IPS-20b (cell line): ENCODE measurements around the gene WAPL.

Experiments used
- H3K27ac ChIP-seq: one replicate; pipeline ENCODE4 v1.5.1; 2013; ENCODE audit warnings: low read length
- H3K27me3 ChIP-seq: 2 replicates; pipeline ENCODE4 v1.6.1; 2013; ENCODE audit warnings: mild to moderate bottlenecking, low read length, inconsistent platforms; ENCODE audit not compliant: insufficient read depth
- H3K36me3 ChIP-seq: 2 replicates; pipeline ENCODE4 v1.6.1; 2013; ENCODE audit warnings: low read depth, mild to moderate bottlenecking, inconsistent platforms, low read length, moderate library complexity; ENCODE audit not compliant: insufficient read depth
- H3K4me1 ChIP-seq: 2 replicates; pipeline ENCODE4 v1.6.1; 2013; ENCODE audit warnings: mild to moderate bottlenecking, control low read depth, inconsistent platforms, low read length, moderate library complexity; ENCODE audit not compliant: insufficient read depth
- H3K4me3 ChIP-seq: 2 replicates; pipeline ENCODE4 v1.5.1; 2013; ENCODE audit warnings: mild to moderate bottlenecking, low read length, inconsistent platforms
- H3K9ac ChIP-seq: 2 replicates; pipeline ENCODE4 v1.6.1; 2013; ENCODE audit warnings: low read depth, mild to moderate bottlenecking, inconsistent platforms, low read length, moderate library complexity
- H3K9me3 ChIP-seq: 2 replicates; pipeline ENCODE4 v1.6.1; 2013; ENCODE audit warnings: mild to moderate bottlenecking, low read depth, low read length, inconsistent platforms; ENCODE audit not compliant: insufficient read depth

The WAPL gene

DNA sequence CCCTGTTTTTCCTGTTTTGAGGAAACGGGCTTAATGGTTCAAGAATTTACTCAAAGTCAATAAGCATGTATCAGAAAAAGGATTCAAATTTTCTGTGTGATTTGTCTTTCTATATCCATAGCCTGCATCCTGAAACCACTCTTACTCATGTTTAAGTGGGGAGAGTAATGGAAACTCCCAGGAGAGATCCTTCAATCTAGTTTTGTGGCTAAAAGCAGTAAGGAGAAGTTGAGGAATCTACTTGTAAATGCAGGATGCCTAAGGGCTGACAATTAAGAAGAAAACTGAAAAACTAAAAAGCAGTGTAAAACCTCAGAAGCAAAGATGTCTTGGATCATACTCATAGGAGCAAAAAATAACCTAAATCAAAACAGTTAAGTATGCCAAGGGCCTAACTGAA is 86.9 kb downstream of the WAPL start:
- Histone ChIP-seq H3K9me3 (no peaks in the 10 kb centered on the region), H3K9ac (no peak overlapping the region; the same call in 1 of the 2 replicates), H3K4me1 (peaks cover 20% of the 10 kb centered on the region; the same call in 1 of the 2 replicates), H3K27ac (no peak overlapping the region), H3K4me3 (no peak overlapping the region), H3K27me3 (no peaks in the 10 kb centered on the region), H3K36me3 (peaks cover 51% of the 10 kb centered on the region)

DNA sequence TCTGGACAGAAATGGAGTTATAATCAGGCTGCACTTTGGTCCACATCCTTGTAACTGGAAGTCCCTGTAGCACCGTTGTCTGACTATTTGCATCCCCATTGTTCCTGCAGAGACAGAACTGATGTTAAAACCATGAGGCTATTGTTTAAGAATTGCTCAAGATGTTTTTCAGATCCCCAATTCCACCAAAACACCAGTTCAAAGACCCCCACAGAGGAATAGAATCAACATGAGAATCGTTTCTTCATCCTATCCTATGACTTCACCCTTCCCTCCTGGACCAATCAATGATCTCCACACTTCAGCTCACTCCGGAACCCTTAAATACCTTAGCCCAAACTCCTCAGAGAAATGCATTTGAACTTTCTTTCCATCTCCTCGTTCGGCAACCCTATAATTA is 97.9 kb downstream of the WAPL start:
- Histone ChIP-seq H3K27ac (peak overlapping the region; percentile 51), H3K4me1 (peaks cover 8% of the 10 kb centered on the region; the same call in 1 of the 2 replicates), H3K27me3 (no peaks in the 10 kb centered on the region), H3K9ac (no peak overlapping the region; the same call in 1 of the 2 replicates), H3K9me3 (no peaks in the 10 kb centered on the region; the same call in 1 of the 2 replicates), H3K4me3 (peak overlapping the region; percentile 43; the same call in 1 of the 2 replicates), H3K36me3 (no peaks in the 10 kb centered on the region)

DNA sequence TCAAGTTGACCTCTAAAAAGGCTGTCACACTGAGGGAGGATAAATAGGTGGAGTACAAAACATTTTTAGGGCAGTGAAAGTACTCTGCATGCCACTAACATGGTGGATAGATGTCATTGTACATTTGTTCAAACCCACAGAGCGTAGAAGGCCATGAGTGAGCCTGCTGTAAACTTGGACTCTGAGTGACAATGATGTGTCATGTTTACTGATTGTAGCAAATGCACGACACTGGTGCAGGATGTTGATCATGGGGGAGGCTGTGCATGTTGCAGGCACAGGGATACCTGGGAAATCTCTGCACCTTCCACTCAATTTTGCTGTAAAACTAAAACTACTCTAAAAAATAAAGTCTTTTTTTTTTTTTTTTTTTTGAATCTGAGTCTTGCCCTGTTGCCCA is 102.5 kb downstream of the WAPL start:
- H3K9me3 ChIP-seq, result no peaks in the 10 kb centered on the region; the same call in 1 of the 2 replicates
- no peak overlapping the region for H3K9ac ChIP-seq
- no peaks in the 10 kb centered on the region for H3K27me3 ChIP-seq
- no peak overlapping the region for H3K4me3 ChIP-seq
- peaks cover 8% of the 10 kb centered on the region; the same call in 1 of the 2 replicates for H3K4me1 ChIP-seq
- H3K27ac ChIP-seq, result no peak overlapping the region
- no peaks in the 10 kb centered on the region for H3K36me3 ChIP-seq

DNA sequence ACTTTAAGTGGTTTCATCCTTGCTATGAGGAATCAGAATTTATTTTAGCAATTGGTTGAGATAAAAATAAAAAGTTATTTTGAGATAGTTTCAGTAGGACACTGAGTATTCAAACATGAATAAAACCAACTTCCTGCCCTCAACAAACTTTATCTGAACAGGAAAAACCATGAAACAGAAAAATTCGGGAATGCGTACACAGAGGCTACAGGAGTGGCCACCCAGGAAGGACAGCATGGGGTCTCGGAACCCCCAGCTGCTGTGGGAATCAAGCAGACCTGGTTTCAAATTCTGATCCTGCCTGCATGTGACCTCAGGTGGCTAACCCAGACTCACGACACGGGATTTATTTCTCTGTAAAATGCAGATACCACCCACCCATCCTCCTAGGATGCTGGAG is 106.0 kb downstream of the WAPL start:
- Histone ChIP-seq H3K27ac (no peak overlapping the region), H3K9ac (no peak overlapping the region), H3K4me1 (no peaks in the 10 kb centered on the region)

DNA sequence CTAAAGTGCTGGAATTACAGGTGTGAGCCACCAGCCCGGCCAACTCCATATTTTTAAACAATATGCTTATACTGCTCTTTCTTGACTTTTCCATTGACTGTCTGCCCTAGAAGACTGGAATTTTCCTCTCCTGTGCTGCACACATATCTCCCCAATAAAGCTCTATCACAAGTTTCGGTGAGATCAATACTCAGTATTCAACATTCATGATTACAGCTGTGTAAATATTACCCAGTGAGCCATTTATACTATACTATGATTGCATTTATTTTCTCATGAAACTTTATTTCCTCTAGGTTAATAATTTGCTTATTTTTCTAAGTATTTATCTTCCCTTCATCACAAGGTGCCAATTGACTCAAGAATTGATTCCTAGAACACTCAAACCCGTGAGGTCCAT is 106.5 kb downstream of the WAPL start:
- H3K9me3 ChIP-seq, result no peaks in the 10 kb centered on the region
- no peaks in the 10 kb centered on the region for H3K36me3 ChIP-seq
- no peaks in the 10 kb centered on the region for H3K4me1 ChIP-seq
- no peak overlapping the region for H3K4me3 ChIP-seq
- H3K27ac ChIP-seq, result no peak overlapping the region
- no peaks in the 10 kb centered on the region for H3K27me3 ChIP-seq
- H3K9ac ChIP-seq, result no peak overlapping the region

More for the DNA sequence above, 106.0 kb downstream of the WAPL start:
- H3K4me3 ChIP-seq, result no peak overlapping the region
- H3K9me3 ChIP-seq, result no peaks in the 10 kb centered on the region
- no peaks in the 10 kb centered on the region for H3K36me3 ChIP-seq
- no peaks in the 10 kb centered on the region for H3K27me3 ChIP-seq

DNA sequence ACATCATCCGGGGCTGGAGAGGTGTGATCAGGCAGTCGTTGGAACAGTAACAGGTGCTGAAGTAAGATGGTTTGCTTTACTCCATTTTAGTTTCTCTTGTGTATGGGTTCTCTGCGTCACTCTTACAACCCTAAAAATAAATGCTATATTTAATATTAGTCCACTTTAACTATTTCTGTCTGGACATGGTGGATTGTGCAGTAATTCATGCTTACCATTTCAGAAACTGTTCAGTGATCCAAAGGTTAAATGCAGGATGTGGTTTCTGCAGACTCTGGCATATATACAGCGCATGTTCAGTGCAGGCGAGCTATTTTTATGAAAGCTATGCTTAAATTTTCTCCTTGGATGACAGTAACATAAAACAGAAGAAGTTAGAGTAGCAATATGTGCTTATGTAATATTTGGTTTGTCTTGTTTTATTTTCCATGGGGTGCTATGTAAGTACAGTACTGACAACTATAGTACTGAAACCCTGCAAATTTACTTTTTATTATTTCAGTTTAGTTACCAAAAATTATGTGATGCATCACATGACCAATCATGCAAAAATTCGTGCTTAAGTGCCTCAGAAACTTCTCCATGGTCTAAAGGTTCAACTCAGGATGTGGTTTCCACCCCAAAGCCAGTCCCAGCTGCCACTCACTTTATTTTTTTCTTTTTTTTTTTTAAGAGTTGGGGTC is 108.4 kb downstream of the WAPL start:
- Histone ChIP-seq H3K27me3 (no peaks in the 10 kb centered on the region), H3K27ac (no peak overlapping the region), H3K4me3 (no peak overlapping the region), H3K9ac (no peak overlapping the region), H3K36me3 (no peaks in the 10 kb centered on the region), H3K9me3 (no peaks in the 10 kb centered on the region), H3K4me1 (no peaks in the 10 kb centered on the region)

DNA sequence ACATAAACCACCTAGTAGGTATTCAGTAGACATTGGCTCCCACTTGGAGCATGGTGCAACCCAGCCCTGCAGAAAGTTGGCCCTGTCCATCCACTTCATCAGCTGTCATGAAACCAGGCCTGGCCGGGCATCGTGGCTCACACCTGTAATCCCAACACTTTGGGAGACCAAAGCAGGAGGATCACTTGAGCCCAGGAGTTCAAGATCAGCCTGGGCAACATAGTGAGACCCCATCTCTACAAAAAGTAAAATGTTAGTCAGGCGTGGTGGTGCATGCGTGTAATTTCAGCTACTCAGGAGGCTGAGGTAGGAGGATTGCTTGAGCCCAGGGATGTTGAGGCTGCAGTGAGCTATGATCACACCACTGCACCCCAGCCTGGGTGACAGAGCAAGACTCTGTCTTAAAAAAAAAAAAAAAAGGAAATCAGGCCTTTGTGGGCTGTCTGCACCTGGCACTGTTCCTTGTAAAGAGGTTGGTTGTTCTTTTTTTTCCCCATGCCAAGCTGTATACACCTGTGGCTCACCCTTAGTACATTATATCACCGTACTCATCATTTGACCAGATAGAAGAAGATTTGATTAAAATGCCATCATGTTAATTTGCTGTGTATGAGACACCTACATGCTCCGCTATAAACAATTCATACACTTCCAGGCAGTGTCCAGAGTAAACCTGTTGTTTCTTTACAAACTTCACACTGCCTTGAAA is 109.6 kb downstream of the WAPL start:
- no peaks in the 10 kb centered on the region for H3K9me3 ChIP-seq
- no peak overlapping the region for H3K9ac ChIP-seq
- no peaks in the 10 kb centered on the region for H3K36me3 ChIP-seq
- H3K27me3 ChIP-seq, result no peaks in the 10 kb centered on the region
- H3K27ac ChIP-seq, result no peak overlapping the region
- no peaks in the 10 kb centered on the region for H3K4me1 ChIP-seq
- H3K4me3 ChIP-seq, result no peak overlapping the region

DNA sequence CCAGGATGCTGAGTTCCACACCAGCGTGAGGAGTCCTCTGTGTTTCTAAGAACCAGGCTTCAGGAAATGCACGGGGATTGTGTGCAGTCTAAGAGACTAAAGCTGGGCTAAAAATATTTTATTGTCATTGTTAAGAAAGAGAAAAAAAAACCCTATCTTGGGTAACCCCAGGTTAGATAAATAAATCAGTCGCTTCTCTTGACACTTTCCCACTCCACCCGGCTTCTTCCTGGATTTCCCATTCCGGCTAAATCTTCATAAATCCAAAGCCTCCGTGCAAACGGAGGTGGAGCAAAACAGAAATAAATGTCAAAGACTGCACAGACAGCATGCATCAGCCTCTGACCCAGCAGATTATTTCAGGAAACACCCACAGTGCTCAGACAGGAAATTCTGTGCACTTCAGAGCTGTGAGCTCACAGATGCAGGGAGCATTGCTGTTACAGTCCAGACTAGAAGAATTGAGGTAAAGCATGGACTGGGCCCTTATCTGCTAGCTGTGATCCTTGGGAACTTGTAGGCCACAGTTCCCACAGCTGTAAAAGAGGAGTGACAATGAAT is 110.2 kb downstream of the WAPL start:
- H3K4me3 ChIP-seq, result no peak overlapping the region
- no peaks in the 10 kb centered on the region for H3K4me1 ChIP-seq
- no peak overlapping the region for H3K9ac ChIP-seq
- H3K36me3 ChIP-seq, result no peaks in the 10 kb centered on the region
- H3K27ac ChIP-seq, result no peak overlapping the region
- H3K27me3 ChIP-seq, result no peaks in the 10 kb centered on the region
- H3K9me3 ChIP-seq, result no peaks in the 10 kb centered on the region

DNA sequence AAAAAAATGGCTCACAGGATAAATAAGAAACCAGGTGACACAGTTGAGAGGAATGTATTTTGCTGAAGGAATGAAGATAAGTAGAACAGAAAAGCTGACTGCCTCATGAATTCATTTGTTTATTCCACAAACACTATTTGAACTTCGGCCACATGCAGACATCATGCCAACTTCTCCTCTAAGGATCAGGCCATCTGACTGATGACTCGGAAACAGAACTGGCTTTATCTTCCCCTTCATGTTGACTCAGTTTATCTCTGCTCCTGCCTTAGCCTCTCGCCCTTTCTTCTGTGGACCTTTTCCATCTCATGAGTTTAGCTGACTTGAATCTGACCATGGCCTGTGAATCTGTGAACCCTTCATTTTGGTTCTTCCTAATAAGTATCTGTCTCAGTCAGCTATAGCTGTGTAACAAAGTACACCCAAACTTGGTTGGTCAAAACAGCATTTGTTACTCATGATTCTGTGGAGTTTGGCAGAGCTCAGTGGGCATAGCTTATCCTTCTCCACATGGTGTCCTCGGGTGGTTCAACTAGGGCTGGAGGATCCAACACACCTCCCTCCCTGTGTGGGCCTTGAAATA is 111.0 kb downstream of the WAPL start:
- no peaks in the 10 kb centered on the region for H3K9me3 ChIP-seq
- no peak overlapping the region for H3K27ac ChIP-seq
- no peak overlapping the region for H3K9ac ChIP-seq
- no peaks in the 10 kb centered on the region for H3K4me1 ChIP-seq
- H3K4me3 ChIP-seq, result no peak overlapping the region
- H3K27me3 ChIP-seq, result no peaks in the 10 kb centered on the region
- H3K36me3 ChIP-seq, result no peaks in the 10 kb centered on the region

DNA sequence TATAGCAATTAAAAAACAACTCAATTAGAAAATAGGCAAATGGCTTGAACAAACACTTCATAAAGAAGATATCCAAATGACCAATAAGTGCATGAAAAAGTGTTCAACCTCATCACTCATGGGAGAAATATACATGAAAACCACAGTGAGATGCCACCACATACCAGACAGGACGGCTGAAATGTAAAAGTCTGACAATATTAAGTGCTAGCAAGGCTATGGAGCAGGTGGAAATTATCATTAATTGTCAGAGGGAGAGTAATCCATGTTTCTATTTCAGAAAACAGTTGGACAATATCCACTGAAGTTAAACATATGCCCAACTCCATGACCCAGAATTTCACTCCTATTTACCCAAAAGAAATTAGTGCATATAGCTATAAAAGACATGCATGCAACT is 112.4 kb downstream of the WAPL start:
- Histone ChIP-seq H3K9ac (no peak overlapping the region), H3K27ac (no peak overlapping the region), H3K4me1 (no peaks in the 10 kb centered on the region), H3K27me3 (no peaks in the 10 kb centered on the region), H3K4me3 (no peak overlapping the region), H3K9me3 (no peaks in the 10 kb centered on the region), H3K36me3 (no peaks in the 10 kb centered on the region)

DNA sequence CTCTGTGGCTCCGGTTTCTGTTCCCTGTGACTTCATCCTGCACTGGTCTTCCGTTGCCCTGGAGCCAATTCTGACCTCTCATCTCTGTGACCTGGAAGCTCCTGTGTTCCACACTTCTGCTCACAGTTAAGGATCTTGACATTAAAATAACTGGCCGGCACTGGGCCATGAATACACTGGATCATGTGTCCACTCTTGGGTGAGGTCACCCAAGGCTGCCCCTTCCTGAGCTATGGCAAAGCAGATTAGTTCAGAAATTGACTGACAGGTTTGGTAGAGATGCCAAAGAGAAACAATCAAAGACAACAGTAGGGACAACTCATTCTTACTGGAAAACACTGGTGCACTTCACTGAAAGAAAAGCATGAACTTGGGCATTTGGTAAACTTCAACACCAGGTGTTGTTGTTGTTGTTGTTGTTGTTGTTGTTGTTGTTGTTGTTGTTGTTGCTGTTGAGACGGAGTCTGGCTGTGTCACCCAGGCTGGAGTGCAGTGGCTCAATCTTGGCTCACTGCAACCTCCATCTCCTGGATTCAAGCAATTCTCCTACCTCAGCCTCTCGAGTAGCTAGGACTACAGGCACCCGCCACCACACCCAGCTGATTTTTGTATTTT is 118.3 kb downstream of the WAPL start:
- no peak overlapping the region for H3K27ac ChIP-seq
- H3K27me3 ChIP-seq, result peaks cover 47% of the 10 kb centered on the region
- no peak overlapping the region for H3K9ac ChIP-seq
- H3K36me3 ChIP-seq, result no peaks in the 10 kb centered on the region
- H3K4me3 ChIP-seq, result no peak overlapping the region
- H3K4me1 ChIP-seq, result no peaks in the 10 kb centered on the region
- no peaks in the 10 kb centered on the region for H3K9me3 ChIP-seq
